Gastroesophageal sphincter (tissue), 3 donors: ENCODE results near the gene ACSF3.

Experiments used
- POLR2AphosphoS5 ChIP-seq: sonication (generic); formaldehyde crosslinking; IDR thresholded peaks from one replicate; pipeline ENCODE4 v1.6.1; 2017; ENCODE audit warnings: antibody characterized with exemption
- TF ChIP-seq, protein P1 (sequence below), 4 experiments: fragments of 200-600 bp in 2 of 4; fragments of 450-650 bp in 2 of 4; sonication (generic) in 1 of 4; IDR thresholded peaks; one replicate each; pipeline ENCODE4 v1.5.1; 2017 to 2019; ENCODE audit warnings: antibody characterized with exemption in 4 of 4, mild to moderate bottlenecking in 2 of 4, moderate library complexity in 2 of 4

DNA sequence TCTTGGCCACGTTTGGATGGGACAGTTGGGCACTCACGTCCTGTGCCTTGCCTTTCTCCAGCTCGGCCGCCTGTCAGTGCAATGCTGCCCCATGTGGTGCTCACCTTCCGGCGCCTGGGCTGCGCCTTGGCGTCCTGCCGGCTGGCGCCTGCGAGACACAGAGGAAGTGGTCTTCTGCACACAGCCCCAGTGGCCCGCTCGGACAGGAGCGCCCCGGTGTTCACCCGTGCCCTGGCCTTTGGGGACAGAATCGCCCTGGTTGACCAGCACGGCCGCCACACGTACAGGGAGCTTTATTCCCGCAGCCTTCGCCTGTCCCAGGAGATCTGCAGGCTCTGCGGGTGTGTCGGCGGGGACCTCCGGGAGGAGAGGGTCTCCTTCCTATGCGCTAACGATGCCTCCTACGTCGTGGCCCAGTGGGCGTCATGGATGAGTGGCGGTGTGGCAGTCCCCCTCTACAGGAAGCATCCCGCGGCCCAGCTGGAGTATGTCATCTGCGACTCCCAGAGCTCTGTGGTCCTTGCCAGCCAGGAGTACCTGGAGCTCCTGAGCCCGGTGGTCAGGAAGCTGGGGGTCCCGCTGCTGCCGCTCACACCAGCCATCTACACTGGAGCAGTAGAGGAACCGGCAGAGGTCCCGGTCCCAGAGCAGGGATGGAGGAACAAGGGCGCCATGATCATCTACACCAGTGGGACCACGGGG, 7.1 kb downstream of the ACSF3 start:
- TF ChIP-seq, protein P1, sequence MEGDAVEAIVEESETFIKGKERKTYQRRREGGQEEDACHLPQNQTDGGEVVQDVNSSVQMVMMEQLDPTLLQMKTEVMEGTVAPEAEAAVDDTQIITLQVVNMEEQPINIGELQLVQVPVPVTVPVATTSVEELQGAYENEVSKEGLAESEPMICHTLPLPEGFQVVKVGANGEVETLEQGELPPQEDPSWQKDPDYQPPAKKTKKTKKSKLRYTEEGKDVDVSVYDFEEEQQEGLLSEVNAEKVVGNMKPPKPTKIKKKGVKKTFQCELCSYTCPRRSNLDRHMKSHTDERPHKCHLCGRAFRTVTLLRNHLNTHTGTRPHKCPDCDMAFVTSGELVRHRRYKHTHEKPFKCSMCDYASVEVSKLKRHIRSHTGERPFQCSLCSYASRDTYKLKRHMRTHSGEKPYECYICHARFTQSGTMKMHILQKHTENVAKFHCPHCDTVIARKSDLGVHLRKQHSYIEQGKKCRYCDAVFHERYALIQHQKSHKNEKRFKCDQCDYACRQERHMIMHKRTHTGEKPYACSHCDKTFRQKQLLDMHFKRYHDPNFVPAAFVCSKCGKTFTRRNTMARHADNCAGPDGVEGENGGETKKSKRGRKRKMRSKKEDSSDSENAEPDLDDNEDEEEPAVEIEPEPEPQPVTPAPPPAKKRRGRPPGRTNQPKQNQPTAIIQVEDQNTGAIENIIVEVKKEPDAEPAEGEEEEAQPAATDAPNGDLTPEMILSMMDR (IDR thresholded peaks at IDR 0.05) = no peak
- TF ChIP-seq POLR2AphosphoS5 = no peak
